HG03103 (cell line): ENCODE measurements around the gene TMEM150C.
"Not testable (repeated sequence)": the region's sequence is repeated elsewhere in the genome, so short reads cannot be mapped to it uniquely, and the experiment has no call there.

ENCODE experiments used
- ATAC-seq: cut with Tn5 transposase; IDR thresholded peaks from one replicate; pipeline ENCODE4 v1.9.1; 2021; ENCODE audit warnings: low read depth; ENCODE audit not compliant: unreplicated experiment

The TMEM150C gene

DNA sequence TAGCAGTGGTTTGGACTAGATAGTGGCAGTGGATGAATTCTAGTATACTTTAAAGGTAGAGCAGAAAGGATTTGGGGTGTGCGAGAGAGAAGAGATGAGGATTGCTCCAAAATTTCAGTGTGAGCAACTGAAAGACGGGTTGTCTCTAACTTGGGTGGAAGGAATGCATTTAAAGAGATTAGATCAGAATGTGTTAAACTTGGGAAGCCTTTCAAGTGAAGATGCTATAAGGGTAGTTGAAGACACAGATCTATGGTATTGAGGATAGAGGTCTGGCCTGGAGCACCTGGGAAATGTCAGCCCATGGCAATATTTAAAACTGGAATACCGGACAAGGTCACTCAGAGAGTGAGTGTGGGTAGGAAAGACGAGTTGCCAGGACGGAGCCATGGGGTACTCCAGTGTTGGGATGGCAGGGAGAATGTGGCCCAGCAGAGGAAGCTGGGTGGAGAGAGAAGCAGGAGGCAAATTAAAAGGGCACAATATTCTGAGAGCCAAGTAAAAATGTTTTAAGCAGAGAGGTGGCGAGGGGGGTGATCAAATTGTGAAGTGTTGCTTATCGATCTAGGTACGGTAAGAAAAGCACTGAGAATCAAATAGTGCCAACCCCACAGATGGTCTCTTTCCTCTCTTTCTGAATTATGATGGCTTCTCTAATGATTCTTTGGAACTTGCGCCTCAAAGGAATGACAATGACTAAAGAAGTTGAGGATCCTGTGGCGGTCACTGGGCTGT lies 80.8 kb downstream of the TMEM150C start:
- ATAC-seq: no peak

- no peak for ATAC-seq
Measured at GRCh38 chr4:82479562-82479961, 82.2 kb downstream of the TMEM150C start.

GRCh38 chr4:82477469-82477868 lies 84.3 kb downstream of the TMEM150C start:
- not testable (repeated sequence) for ATAC-seq

- ATAC-seq: not testable (repeated sequence)
Measured at GRCh38 chr4:82475931-82476330, 85.9 kb downstream of the TMEM150C start.

DNA sequence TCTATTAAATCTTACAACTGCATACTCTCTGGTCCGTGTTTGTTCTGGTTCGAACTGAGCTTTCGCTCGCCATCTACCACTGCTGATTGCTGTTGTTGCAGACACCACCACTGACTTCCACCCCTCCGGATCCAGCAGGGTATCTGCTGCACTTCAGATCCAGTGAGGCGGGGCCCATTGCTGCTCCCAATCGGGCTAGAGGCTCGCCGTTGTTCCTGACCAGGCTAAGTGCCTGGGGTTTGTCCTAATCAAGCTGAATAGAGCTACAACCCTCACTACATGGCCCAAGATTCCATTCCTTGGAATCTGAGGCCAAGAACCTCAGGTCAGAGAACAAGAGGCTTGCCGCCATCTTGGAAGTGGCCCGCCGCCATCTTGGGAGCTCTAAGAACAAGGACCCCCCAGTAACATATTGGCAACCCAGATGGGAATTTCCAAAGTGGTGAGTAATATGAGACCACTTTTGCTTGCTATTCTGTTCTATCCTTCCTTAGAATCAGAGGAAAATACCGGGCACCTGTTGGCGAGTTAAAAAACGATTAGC lies 88.1 kb downstream of the TMEM150C start:
- no peak for ATAC-seq

DNA sequence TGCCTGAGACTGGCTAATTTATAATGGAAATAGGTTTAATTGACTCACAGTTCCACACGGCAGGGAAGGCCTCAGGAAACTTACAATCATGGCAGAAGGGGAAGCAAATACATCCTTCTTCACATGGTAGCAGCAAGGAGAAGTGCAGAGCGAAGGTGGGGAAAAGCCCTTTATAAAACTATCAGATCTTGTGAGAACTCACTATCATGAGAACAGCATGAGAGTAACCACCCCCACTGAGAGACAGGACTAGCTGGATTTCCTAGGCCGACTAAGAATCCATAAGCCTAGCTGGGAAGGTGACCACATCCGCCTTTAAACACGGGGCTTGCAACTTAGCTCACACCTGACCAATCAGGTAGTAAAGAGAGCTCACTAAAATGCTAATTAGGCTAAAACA lies 88.7 kb downstream of the TMEM150C start:
- ATAC-seq: not testable (repeated sequence)

DNA sequence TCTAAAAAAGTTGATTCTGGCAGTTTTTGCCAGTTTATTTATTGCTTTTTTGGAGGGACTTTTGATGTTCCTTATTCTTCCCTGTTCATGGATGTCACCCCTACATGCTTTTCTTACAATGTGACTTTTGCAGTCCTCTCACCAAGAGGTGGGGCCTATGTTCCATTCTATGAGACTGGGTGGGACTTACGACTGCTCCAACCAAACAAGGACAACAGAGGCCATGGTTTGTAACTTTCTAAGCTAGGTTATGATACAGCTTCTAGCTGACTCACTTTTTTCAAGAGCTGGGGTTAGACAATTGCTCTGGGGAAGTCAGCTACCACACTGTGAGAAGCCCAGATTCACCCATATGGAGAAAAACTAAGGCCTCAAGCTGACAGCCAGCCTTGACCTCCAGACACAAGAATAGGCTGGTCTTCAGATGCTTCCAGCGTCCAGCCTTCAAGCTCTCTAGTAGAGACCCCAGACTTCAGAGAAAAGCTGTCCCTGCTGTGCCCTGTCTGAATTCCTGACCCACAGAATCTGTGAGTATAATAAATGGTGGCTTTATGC lies 91.9 kb downstream of the TMEM150C start:
- ATAC-seq: no peak

GRCh38 chr4:82467471-82467870 lies 94.3 kb downstream of the TMEM150C start:
- no peak for ATAC-seq

DNA sequence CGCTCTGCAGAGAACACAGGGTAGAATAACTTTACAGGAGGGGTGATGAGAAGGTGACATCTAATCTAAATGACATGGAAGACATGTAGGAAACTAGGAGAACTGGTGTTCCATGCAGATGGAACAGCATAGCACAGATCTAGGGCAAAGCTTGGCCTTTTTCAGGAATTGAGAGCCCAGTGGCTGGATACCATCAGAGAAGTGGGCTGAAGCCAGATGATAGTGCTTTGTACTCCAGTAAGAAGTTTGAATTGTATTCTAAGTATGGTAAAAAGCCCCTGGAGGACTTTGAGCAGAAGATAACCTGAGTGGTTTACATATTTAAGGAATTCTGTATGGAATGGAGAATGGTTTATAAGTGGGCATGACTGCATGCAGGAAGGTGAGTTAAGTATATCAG lies 98.6 kb downstream of the TMEM150C start:
- ATAC-seq: no peak

DNA sequence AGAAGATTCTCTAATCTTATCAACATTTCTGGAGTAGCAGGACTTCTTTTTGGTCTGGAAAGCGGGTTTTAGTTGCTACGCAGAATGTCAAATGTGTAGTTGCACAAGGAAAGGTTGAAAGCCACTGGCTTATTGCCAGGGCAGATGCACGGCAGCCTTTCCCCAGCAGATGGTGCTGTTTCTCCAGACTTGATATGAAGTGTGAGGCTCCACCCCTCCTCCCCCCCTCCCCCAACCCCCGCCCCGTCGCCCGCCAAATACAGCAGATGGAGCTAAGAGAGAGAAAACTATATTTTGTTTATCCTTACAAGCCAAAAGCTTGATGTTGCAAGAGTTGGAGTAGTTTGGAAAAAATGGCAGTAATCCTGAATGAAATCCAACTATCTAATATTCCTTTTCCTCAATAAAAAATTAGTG lies 99.4 kb downstream of the TMEM150C start:
- peak; percentile 70 for ATAC-seq

- no peak for ATAC-seq
Measured at GRCh38 chr4:82461710-82462109, 100.1 kb downstream of the TMEM150C start.

DNA sequence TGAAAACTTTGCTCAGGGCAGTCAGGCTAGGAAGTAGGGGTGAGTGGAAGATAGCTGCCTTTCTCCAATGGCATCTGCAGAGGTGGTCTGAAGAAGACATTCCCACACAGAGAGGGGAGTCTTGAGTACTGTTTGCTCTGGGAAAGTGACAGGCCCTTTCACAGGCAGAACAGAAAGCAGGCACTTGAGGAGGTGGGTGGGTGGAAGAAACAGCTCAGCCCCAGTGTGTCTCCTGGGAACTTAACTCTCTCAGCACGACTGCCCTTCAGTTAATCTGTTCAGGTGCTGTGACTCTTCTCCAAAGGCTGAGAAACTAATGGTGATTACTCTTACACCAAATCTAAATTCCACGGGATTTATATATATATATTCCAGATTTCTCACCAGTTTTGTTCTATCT lies 103.1 kb downstream of the TMEM150C start:
- no peak for ATAC-seq

DNA sequence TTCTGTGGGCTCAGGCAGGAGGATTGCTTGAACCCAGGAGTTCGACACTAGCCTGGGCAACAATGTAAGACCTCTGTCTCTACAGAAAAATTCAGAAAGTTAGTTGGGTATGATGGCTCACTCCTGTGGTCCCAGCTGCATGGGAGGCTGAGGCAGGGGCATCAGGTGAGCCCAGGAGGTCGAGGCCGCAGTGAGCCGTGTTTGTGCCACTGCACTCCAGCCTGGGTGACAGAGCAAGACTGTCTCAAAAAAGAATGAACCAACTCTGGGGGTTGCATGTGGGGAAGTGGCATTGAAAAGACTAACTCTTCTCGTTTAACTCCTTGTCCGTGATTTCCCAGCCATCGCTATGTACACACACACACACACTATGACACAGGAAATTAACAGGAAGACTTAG lies 104.5 kb downstream of the TMEM150C start:
- no peak for ATAC-seq

GRCh38 chr4:82452026-82452425 lies 109.8 kb downstream of the TMEM150C start:
- no peak for ATAC-seq

GRCh38 chr4:82450966-82451755 lies 110.6 kb downstream of the TMEM150C start:
- no peak for ATAC-seq

- ATAC-seq: no peak
Measured at GRCh38 chr4:82447886-82448285, 113.9 kb downstream of the TMEM150C start.

DNA sequence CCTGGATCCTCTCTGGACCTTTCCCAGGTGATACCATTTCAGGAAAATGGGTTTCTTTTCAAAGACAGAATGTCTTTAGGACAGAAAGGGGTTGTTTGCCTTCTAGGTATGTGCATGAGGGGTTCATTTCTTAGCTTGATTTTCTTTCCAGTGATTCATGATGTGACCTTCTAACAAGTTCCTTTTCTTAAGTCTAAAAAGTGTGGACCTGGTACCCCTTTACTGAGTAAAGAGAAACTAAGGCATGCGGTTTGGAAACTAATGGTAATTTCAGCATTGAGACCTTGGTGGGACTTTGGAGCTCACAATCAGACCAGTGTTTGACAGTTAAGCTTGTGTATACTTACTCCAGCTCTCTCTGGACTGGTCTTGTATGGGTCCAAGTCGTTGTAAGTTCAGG lies 122.7 kb downstream of the TMEM150C start:
- no peak for ATAC-seq

DNA sequence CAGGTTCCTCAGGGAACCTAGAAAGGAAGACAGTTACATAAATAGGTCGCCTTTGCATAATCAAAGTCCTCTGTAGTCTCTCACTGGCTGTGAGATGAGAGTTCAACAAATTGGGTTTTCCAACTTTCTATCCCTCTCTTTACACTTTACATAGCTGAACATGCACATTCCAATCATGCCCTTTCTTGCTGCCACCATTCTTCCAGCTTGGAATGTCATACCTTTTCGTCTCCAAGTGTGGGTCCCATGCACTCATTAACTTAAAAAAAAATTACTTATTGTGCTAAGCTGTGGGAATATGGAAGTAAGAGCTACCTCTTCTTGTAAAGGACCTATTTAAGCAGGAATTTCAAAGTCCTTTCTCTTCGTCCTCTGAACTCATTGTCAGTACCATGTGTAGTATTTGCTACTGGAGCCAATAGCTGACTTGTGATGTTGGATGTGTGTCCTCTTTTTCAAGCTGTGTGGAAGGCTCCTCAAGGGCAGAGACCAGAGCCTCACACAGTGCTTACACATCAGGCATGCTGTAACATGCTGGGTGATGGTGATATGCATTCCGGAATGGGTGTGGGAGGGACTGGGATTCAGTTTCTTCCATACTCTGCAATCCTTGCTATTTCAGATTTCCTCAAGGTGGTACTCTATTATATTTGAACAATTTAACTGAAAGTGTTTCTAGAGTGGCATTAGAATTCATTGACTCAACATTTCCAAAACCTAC lies 124.3 kb downstream of the TMEM150C start:
- ATAC-seq: no peak

GRCh38 chr4:82436780-82437179 lies 125.0 kb downstream of the TMEM150C start:
- ATAC-seq: no peak

DNA sequence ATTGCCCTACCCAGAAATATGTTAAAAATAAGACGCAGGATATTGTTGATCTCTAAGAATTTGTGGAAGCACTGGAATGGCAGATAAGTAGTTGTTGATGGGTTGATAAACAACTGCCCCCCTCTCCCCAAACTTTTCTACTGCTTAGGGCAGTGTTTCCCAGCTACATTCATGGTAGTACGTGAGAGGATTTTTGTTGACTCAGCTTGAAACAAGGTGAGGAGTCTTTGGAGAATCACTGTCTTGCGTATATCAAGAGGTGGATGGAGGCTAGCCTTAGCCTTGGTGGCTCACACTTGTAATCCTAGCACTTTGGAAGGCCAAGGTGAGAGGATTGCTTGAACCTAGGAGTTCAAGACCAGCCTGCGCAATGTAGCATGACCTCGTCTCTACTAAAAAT lies 125.7 kb downstream of the TMEM150C start:
- ATAC-seq: no peak

DNA sequence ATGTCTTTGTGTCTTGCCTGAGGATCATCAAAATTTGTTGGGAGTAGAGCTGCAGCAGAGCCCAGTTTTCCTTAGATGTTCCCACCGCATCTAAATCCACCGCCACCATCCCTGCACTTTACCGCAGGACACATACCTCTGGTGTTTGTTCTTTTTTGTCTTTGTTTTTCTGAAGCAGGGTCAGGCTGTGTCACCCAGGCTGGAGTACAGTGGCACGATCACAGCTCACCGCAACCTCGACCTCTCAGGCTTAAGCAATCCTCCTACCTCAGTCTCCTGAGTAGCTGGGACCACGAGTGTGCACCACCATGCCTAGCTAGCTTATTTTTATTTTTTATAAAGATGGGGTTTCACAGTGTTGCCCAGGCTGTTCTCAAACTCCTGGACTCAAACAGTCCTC lies 126.8 kb downstream of the TMEM150C start:
- no peak for ATAC-seq
